Hepatocyte (in vitro differentiated cells): ENCODE data around the gene TM4SF4.

Source experiments
- CTCF ChIP-seq: fragments of 200-600 bp; sonication (generic); IDR thresholded peaks from 2 replicates; pipeline ENCODE4 v1.5.1; 2016; ENCODE audit warnings: antibody characterized with exemption, mild to moderate bottlenecking; ENCODE audit not compliant: poor library complexity
- EZH2 ChIP-seq: fragments of 200-600 bp; sonication (generic); IDR thresholded peaks from 2 replicates; pipeline ENCODE4 v1.6.1; 2016; ENCODE audit warnings: antibody characterized with exemption, mild to moderate bottlenecking, borderline replicate concordance
- EZH2phosphoT487 ChIP-seq: fragments of 200-600 bp; sonication (generic); IDR thresholded peaks from one replicate; pipeline ENCODE4 v1.6.1; 2018; ENCODE audit warnings: antibody characterized with exemption, mild to moderate bottlenecking, low read depth, moderate library complexity; ENCODE audit not compliant: unreplicated experiment, severe bottlenecking

DNA sequence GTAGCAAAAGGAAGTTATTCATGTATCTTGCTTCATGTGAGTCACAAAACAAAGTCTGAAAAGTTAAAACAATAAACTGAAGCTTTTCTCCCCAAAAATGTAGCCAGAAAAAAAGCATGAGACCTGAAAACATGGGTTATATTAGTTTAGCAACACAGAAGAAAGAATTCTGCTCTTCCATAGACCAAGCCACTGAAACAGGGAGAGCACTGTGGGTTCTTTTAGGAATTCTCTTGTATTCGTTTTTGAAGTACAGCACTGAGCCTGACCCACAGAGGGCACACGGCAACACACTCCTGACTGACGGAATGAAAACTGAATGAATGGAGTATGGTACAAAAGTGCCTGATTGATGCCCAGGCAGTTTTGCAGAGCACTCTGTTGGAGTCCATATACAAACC is 66.6 kb downstream of the TM4SF4 start:
- TF ChIP-seq CTCF (no peak), EZH2 (no peak), EZH2phosphoT487 (no peak)
